NCI-H345 treated with DMSO at 0.1 percent for 48 hours (cell line): ENCODE data around the gene FSD2.
"Not testable (repeated sequence)": the region's sequence is repeated elsewhere in the genome, so short reads cannot be mapped to it uniquely, and the experiment has no call there.

Source experiments
- DNase-seq: peaks from one replicate; lab custom pipeline; 2025; ENCODE audit not compliant: unreplicated experiment; lab: John Stamatoyannopoulos, UW

The FSD2 gene

GRCh38 chr15:82831894-82832600, 26.2 kb upstream of the FSD2 start:
- DNase-seq = no peak

GRCh38 chr15:82830427-82831173, 24.7 kb upstream of the FSD2 start:
- no peak for DNase-seq

- no peak for DNase-seq
Observed at GRCh38 chr15:82829234-82829633, 23.4 kb upstream of the FSD2 start.

- no peak for DNase-seq
Observed at GRCh38 chr15:82828075-82828474, 22.2 kb upstream of the FSD2 start.

GRCh38 chr15:82823049-82823448, 17.2 kb upstream of the FSD2 start:
- DNase-seq = no peak

GRCh38 chr15:82821851-82822250, 16.0 kb upstream of the FSD2 start:
- DNase-seq = not testable (repeated sequence)

GRCh38 chr15:82821396-82821795, 15.5 kb upstream of the FSD2 start:
- not testable (repeated sequence) for DNase-seq

- DNase-seq = no peak
Observed at GRCh38 chr15:82820128-82820527, 14.3 kb upstream of the FSD2 start.

- no peak for DNase-seq
Observed at GRCh38 chr15:82812994-82813393, 7.1 kb upstream of the FSD2 start.

- DNase-seq = no peak
Observed at GRCh38 chr15:82810890-82811426, 5.1 kb upstream of the FSD2 start.

GRCh38 chr15:82810061-82810889, 4.4 kb upstream of the FSD2 start:
- no peak for DNase-seq

- peak; percentile 73 for DNase-seq
Observed at GRCh38 chr15:82809308-82810060, 3.6 kb upstream of the FSD2 start, which contains the start of gene WHAMM. TSS of gene WHAMM (plus strand) at chr15:82809628. CDS start at chr15:82809727, 99 bp downstream.

- no peak for DNase-seq
Observed at GRCh38 chr15:82808634-82809041, 2.8 kb upstream of the FSD2 start.

GRCh38 chr15:82807920-82808633, 2.2 kb upstream of the FSD2 start:
- no peak for DNase-seq

- DNase-seq = no peak
Observed at GRCh38 chr15:82804575-82804949, 1.3 kb downstream of the FSD2 start.

GRCh38 chr15:82803793-82804574, 1.9 kb downstream of the FSD2 start:
- no peak for DNase-seq

- DNase-seq = no peak
Observed at GRCh38 chr15:82802497-82802896, 3.4 kb downstream of the FSD2 start.

GRCh38 chr15:82799183-82799841, 6.6 kb downstream of the FSD2 start:
- DNase-seq = no peak
